GM23338 (cell line): ENCODE data around the gene RBP3. TPM values are rescaled to one million over a fixed set of nuclear protein-coding genes. Genes with fewer than 3 reads are reported as not detected.
A peak's percentile ranks its signal among the peaks of the same experiment; 100 is the strongest.

Experiments
- ATAC-seq: fragments of 200-7000 bp; cut with Tn5 transposase; 3 replicates; pipeline ENCODE4 v1.9.1; 2020
- DNase-seq: peaks from one replicate; pipeline ENCODE4 v3.0.0-alpha.2; 2015; ENCODE audit warnings: low spot score
- H2AFZ ChIP-seq: fragments of 200-600 bp; sonication (generic); 2 replicates; pipeline ENCODE4 v1.8.0; 2016; ENCODE audit warnings: antibody characterized with exemption, mild to moderate bottlenecking, moderate library complexity
- H3F3A ChIP-seq: fragments of 200-600 bp; sonication (generic); replicated peaks from 2 replicates; pipeline ENCODE4 v1.8.0; 2017; ENCODE audit warnings: antibody characterized with exemption, mixed run types, low read depth
- H3K27ac ChIP-seq: fragments of 200-600 bp; sonication (generic); 2 replicates; pipeline ENCODE4 v1.6.1; 2016; ENCODE audit warnings: low read depth
- H3K27me3 ChIP-seq: fragments of 200-600 bp; sonication (generic); 2 replicates; pipeline ENCODE4 v1.8.0; 2016; ENCODE audit warnings: mild to moderate bottlenecking, mixed run types, moderate library complexity; ENCODE audit not compliant: insufficient read depth
- H3K36me3 ChIP-seq: fragments of 200-600 bp; sonication (generic); 2 replicates; pipeline ENCODE4 v1.8.0; 2016; ENCODE audit warnings: mild to moderate bottlenecking; ENCODE audit not compliant: insufficient read depth
- H3K4me1 ChIP-seq: fragments of 200-600 bp; sonication (generic); 2 replicates; pipeline ENCODE4 v1.8.0; 2016; ENCODE audit warnings: mild to moderate bottlenecking, moderate library complexity; ENCODE audit not compliant: insufficient read depth
- H3K4me2 ChIP-seq: fragments of 200-600 bp; sonication (generic); 2 replicates; pipeline ENCODE4 v1.7.1; 2017; ENCODE audit warnings: mixed run types
- H3K4me3 ChIP-seq: fragments of 200-600 bp; sonication (generic); 2 replicates; pipeline ENCODE4 v1.6.1; 2016; ENCODE audit warnings: mixed run types
- H3K79me2 ChIP-seq: fragments of 200-600 bp; sonication (generic); replicated peaks from 2 replicates; pipeline ENCODE4 v1.8.0; 2017; ENCODE audit warnings: mild to moderate bottlenecking; ENCODE audit not compliant: insufficient read depth
- H3K9me2 ChIP-seq: fragments of 200-600 bp; sonication (generic); 2 replicates; pipeline ENCODE4 v1.8.0; 2017; ENCODE audit not compliant: insufficient read depth
- H4K20me1 ChIP-seq: fragments of 200-600 bp; sonication (generic); replicated peaks from 2 replicates; pipeline ENCODE4 v1.8.0; 2017; ENCODE audit warnings: mild to moderate bottlenecking; ENCODE audit not compliant: insufficient read depth
- H3K27ac Mint-ChIP-seq: 2 replicates; pipeline ENCODE4 v1.8.0; 2020; ENCODE audit warnings: inconsistent platforms, mild to moderate bottlenecking, moderate library complexity, mixed read lengths
- H3K27me3 Mint-ChIP-seq: 3 replicates; pipeline ENCODE4 v1.8.0; 2022; ENCODE audit warnings: low read depth, mild to moderate bottlenecking, moderate library complexity, mixed read lengths, inconsistent platforms; ENCODE audit not compliant: insufficient read depth, poor library complexity
- H3K36me3 Mint-ChIP-seq: 3 replicates; pipeline ENCODE4 v1.8.0; 2021; ENCODE audit warnings: low read depth, mild to moderate bottlenecking, inconsistent platforms, moderate library complexity, mixed read lengths
- H3K4me1 Mint-ChIP-seq: 3 replicates; pipeline ENCODE4 v1.8.0; 2020; ENCODE audit warnings: mild to moderate bottlenecking, inconsistent platforms, mixed read lengths
- H3K4me3 Mint-ChIP-seq: 3 replicates; pipeline ENCODE4 v1.8.0; 2021; ENCODE audit warnings: moderate library complexity, mild to moderate bottlenecking, inconsistent platforms, mixed read lengths
- H3K9me3 Mint-ChIP-seq: 3 replicates; pipeline ENCODE4 v1.8.0; 2020; ENCODE audit warnings: moderate library complexity, mild to moderate bottlenecking, inconsistent platforms, mixed read lengths
- EZH2 ChIP-seq: fragments of 200-600 bp; sonication (generic); IDR thresholded peaks from one replicate; pipeline ENCODE4 v1.8.0; 2017; ENCODE audit warnings: antibody characterized with exemption, mild to moderate bottlenecking, low read depth; ENCODE audit not compliant: unreplicated experiment
- POLR2AphosphoS5 ChIP-seq: IDR thresholded peaks from 2 replicates; pipeline ENCODE4 v1.6.1; 2016; ENCODE audit warnings: antibody characterized with exemption, low read depth
- STAT1 ChIP-seq: IDR thresholded peaks from one replicate; pipeline ENCODE4 v1.6.1; 2016; ENCODE audit warnings: antibody characterized with exemption; ENCODE audit not compliant: unreplicated experiment
- ZNF331 ChIP-seq: fragments of 250-450 bp; sonication (Bioruptor Pico); IDR thresholded peaks from 2 replicates; pipeline ENCODE4 v1.5.0; 2020; ENCODE audit warnings: low read depth, mild to moderate bottlenecking, moderate library complexity
- polyA plus RNA-seq: library from polyadenylated mRNA; unstranded; fragments of >200 nt; fragmentation: Nextera tagmentation; extraction: Ambion mirVana; gene quantifications from 2 replicates; pipeline ENCODE4 v1.2.1, GENCODE V29; 2016
- total RNA-seq: library from RNA; depleted of rRNA; stranded (reverse); fragments of >200 nt; shearing (Covaris generic); gene quantifications from 2 replicates; pipeline ENCODE4 v1.2.3, GENCODE V29; 2014
- TF ChIP-seq, protein P1 (sequence below), 2 experiments: fragments of 200-600 bp in 1 of 2; sonication (generic) in 1 of 2; conservative IDR thresholded peaks; 2 replicates each; pipeline versions ENCODE4 v1.5.1 to v1.6.1; 2016 to 2017; ENCODE audit warnings: antibody characterized with exemption in 2 of 2, low read depth in 2 of 2, mild to moderate bottlenecking in 2 of 2, moderate library complexity in 1 of 2
- TF ChIP-seq, protein P2 (sequence below): fragments of 250-450 bp; sonication (Bioruptor Pico); IDR thresholded peaks from 2 replicates; pipeline ENCODE4 v1.5.0; 2020; ENCODE audit warnings: mild to moderate bottlenecking, moderate library complexity

RBP3 gene
- total and polyA plus RNA-seq, 2 experiments from 2014 or later = not detected

DNA sequence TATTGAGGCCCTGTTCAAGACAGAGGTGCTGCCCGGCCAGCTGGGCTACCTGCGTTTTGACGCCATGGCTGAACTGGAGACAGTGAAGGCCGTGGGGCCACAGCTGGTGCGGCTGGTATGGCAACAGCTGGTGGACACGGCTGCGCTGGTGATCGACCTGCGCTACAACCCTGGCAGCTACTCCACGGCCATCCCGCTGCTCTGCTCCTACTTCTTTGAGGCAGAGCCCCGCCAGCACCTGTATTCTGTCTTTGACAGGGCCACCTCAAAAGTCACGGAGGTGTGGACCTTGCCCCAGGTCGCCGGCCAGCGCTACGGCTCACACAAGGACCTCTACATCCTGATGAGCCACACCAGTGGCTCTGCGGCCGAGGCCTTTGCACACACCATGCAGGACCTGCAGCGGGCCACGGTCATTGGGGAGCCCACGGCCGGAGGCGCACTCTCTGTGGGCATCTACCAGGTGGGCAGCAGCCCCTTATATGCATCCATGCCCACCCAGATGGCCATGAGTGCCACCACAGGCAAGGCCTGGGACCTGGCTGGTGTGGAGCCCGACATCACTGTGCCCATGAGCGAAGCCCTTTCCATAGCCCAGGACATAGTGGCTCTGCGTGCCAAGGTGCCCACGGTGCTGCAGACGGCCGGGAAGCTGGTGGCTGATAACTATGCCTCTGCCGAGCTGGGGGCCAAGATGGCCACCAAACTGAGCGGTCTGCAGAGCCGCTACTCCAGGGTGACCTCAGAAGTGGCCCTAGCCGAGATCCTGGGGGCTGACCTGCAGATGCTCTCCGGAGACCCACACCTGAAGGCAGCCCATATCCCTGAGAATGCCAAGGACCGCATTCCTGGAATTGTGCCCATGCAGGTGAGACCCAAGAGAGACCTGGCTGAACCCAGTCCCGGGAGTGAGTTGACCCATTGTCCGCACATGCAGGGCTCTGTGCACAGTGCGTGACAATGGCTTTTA, 2.8 kb downstream of the RBP3 start (continued):
- TF ChIP-seq, protein P1, sequence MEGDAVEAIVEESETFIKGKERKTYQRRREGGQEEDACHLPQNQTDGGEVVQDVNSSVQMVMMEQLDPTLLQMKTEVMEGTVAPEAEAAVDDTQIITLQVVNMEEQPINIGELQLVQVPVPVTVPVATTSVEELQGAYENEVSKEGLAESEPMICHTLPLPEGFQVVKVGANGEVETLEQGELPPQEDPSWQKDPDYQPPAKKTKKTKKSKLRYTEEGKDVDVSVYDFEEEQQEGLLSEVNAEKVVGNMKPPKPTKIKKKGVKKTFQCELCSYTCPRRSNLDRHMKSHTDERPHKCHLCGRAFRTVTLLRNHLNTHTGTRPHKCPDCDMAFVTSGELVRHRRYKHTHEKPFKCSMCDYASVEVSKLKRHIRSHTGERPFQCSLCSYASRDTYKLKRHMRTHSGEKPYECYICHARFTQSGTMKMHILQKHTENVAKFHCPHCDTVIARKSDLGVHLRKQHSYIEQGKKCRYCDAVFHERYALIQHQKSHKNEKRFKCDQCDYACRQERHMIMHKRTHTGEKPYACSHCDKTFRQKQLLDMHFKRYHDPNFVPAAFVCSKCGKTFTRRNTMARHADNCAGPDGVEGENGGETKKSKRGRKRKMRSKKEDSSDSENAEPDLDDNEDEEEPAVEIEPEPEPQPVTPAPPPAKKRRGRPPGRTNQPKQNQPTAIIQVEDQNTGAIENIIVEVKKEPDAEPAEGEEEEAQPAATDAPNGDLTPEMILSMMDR (conservative IDR thresholded peaks at IDR 0.05; ENCODE audit: low read depth in 2 of 2) = no peak
- no peak for TF ChIP-seq ZNF331 (CRISPR knock-in tag)

DNA sequence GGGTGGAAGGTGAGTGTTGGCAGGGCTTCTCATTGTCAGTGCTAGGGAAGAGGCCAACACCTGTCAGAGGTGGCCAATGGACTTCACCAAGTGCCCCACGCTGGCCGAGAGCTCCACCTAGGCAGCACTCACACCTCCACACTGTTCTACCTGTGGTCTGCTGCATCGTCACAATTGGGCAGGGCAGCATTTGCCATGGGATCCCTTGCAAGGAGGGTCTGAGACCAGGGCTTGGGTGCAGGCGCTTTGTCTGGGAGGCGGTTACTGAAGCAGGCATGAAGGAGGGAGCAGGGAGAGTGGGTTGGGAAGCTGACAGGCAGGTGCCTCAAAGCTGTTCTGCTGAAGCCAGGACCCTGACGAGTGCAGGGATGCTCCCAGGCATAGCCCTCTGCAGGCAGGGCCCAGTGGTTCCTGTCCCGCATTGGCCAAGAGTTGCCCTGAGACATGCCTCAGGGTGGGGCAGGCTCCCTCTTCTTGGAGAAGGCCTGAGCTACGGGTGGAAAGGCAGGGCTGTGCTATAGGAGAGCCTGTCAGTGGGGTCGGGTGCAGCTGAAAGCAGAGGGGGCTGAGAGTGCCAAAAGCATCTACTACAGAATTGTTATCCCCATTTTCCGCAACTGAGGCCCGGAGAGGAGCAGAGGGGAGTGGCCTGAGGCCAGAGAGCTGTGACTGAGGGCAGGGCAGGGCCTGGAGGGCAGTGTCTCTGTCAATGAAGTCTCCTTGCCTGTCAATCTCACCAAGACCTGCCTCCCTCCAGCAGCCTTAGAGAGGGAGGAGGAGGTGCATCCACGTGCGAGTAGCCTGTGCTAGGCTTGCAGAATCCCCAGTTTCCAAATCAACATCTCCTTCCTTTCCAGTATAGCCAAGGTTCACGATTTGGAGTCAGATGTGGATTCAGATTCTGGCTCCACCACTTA, 4.0 kb downstream of the RBP3 start:
- Mint-ChIP-seq H3K27me3 (peaks cover 6% of the 10 kb centered on the region), H3K27ac (no peak overlapping the region), H3K4me1 (no peaks in the 10 kb centered on the region), H3K36me3 (no peaks in the 10 kb centered on the region), H3K4me3 (no peak overlapping the region), H3K9me3 (no peaks in the 10 kb centered on the region)
- no peak overlapping the region for H3K4me3 ChIP-seq
- no peak overlapping the region for H2AFZ ChIP-seq
- TF ChIP-seq ZNF331 (CRISPR knock-in tag) (no peak), STAT1 (no peak), POLR2AphosphoS5 (no peak), EZH2 (no peak)
- TF ChIP-seq, protein P2, sequence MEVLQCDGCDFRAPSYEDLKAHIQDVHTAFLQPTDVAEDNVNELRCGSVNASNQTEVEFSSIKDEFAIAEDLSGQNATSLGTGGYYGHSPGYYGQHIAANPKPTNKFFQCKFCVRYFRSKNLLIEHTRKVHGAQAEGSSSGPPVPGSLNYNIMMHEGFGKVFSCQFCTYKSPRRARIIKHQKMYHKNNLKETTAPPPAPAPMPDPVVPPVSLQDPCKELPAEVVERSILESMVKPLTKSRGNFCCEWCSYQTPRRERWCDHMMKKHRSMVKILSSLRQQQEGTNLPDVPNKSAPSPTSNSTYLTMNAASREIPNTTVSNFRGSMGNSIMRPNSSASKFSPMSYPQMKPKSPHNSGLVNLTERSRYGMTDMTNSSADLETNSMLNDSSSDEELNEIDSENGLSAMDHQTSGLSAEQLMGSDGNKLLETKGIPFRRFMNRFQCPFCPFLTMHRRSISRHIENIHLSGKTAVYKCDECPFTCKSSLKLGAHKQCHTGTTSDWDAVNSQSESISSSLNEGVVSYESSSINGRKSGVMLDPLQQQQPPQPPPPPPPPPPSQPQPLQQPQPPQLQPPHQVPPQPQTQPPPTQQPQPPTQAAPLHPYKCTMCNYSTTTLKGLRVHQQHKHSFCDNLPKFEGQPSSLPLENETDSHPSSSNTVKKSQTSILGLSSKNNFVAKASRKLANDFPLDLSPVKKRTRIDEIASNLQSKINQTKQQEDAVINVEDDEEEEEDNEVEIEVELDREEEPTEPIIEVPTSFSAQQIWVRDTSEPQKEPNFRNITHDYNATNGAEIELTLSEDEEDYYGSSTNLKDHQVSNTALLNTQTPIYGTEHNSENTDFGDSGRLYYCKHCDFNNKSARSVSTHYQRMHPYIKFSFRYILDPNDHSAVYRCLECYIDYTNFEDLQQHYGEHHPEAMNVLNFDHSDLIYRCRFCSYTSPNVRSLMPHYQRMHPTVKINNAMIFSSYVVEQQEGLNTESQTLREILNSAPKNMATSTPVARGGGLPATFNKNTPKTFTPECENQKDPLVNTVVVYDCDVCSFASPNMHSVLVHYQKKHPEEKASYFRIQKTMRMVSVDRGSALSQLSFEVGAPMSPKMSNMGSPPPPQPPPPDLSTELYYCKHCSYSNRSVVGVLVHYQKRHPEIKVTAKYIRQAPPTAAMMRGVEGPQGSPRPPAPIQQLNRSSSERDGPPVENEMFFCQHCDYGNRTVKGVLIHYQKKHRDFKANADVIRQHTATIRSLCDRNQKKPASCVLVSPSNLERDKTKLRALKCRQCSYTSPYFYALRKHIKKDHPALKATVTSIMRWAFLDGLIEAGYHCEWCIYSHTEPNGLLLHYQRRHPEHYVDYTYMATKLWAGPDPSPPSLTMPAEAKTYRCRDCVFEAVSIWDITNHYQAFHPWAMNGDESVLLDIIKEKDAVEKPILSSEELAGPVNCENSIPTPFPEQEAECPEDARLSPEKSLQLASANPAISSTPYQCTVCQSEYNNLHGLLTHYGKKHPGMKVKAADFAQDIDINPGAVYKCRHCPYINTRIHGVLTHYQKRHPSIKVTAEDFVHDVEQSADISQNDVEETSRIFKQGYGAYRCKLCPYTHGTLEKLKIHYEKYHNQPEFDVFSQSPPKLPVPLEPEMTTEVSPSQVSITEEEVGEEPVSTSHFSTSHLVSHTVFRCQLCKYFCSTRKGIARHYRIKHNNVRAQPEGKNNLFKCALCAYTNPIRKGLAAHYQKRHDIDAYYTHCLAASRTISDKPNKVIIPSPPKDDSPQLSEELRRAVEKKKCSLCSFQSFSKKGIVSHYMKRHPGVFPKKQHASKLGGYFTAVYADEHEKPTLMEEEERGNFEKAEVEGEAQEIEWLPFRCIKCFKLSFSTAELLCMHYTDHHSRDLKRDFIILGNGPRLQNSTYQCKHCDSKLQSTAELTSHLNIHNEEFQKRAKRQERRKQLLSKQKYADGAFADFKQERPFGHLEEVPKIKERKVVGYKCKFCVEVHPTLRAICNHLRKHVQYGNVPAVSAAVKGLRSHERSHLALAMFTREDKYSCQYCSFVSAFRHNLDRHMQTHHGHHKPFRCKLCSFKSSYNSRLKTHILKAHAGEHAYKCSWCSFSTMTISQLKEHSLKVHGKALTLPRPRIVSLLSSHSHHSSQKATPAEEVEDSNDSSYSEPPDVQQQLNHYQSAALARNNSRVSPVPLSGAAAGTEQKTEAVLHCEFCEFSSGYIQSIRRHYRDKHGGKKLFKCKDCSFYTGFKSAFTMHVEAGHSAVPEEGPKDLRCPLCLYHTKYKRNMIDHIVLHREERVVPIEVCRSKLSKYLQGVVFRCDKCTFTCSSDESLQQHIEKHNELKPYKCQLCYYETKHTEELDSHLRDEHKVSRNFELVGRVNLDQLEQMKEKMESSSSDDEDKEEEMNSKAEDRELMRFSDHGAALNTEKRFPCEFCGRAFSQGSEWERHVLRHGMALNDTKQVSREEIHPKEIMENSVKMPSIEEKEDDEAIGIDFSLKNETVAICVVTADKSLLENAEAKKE (CRISPR knock-in tag) = no peak
- ATAC-seq (peak; percentile 79), DNase-seq (no peak)
- no peak overlapping the region for H3K27ac ChIP-seq
- H3K4me2 ChIP-seq = no peak overlapping the region
- H3K9me2 ChIP-seq = no peaks in the 10 kb centered on the region; the same call in 1 of the 2 replicates
- no peaks in the 10 kb centered on the region for H3K79me2 ChIP-seq
- H3K4me1 ChIP-seq = no peaks in the 10 kb centered on the region
- H4K20me1 ChIP-seq = no peaks in the 10 kb centered on the region
- no peaks in the 10 kb centered on the region for H3K36me3 ChIP-seq
- no peaks in the 10 kb centered on the region for H3F3A ChIP-seq
- no peaks in the 10 kb centered on the region for H3K27me3 ChIP-seq
